ENCODE results near the gene MYH16.
"Not testable (repeated sequence)": the region's sequence is repeated elsewhere in the genome, so short reads cannot be mapped to it uniquely, and the experiment has no call there.

Gene MYH16

DNA sequence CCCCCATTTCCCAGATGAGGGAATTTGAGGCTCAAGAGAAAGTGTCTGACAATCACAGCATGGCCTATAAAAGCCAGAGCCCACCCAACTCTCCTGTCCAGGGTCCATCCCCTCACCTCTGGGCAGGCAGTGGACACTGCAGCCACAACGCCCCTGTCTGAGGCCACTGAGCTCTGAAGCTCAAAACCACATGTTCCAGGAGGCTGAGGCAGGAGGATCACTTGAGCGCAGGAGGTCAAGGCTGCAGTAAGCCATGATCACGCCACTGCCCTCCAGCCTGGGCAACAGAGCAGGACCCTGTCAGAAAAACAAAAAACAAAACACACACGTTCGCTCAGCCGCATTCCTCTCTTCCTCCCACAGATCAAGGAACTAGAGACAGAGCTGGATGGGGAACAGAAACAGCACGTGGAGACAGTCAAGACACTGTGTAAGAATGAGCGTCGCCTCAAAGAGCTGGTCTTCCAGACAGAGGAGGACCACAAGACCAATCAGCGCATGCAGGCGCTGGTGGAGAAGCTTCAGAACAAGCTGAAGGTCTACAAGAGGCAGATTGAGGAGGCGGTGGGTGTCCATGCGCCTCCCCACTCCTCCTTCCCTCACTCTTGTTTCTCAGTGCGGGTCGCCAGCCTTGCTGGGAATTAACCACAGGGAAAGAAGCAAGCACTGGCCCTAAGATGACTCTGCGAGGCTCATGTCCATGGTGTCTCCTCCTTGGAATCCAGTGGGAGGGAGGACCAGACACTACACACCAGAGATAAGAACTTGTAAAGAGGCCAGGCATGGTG is 33.0 kb downstream of the MYH16 start:
- no peak for DNase-seq (ENCODE audit: low read depth, low spot score)

DNA sequence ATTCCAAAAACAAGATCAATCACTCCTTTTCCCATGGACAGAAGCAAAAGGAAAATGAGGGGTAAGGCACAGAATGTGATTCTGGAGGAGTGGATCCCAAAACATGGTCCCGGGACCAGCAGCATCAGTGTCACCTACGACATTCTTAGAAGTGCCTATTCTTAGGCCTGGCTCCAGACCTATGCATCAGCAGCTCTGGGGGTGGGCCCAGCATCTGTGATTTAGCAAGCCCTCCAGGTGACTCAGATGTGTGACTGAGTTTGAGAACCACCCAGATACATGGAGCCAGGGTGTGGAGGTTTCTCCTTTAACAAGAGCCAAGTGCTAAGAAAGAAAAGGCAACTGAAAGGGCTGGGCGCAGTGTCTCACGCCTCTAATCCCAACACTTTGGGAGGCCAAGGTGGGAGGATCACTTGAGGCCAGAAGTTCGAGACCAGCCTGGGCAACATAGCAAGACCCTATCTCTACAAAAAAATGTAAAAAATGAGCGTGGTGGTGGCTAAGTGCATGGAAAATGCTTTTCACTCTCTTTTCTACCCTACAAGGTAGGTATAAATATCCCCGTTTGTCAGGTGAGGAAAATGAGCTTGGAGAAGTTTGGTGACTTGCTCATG is 35.9 kb downstream of the MYH16 start:
- no peak for DNase-seq (ENCODE audit: low read depth, low spot score)

DNA sequence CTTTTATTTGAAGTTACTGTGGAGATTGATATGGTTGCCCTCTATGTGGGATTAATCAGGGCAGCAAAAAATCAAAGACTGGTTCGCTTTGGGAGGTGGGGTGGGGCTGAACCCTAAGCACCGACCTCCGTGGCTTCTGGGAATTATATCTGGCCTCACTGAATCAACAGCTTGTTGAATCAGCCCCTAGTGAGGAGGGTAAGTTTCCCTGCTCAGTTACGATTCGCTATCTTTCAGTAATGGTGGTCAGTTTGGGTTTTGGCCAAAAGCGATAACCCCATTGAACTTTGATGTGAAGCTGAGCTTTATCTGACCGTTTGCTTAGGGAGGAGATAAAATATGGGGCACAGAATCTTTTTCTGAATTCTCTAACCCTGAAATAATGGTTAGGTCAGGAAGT is 36.5 kb downstream of the MYH16 start:
- DNase-seq (ENCODE audit: low read depth, low spot score) = no peak

DNA sequence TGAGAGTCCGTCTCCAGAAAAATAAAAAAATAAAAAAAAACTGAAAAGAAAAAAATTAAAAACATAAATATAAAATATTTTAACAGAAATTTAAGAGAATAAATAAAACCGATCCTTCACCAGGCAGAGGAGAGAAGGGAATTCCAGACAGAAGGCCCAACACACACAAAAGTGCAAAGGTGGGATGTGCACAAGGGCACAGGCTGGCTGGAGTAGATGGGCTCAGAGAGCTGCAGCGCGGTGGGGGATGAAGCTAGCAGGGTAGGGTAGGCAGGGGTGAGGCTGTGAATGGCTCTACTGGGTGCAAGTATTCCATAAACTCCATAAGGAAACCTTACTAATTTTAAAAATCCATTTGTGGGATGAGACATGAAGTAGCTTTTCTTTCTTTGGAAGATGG is 37.4 kb downstream of the MYH16 start:
- no peak for DNase-seq (ENCODE audit: low read depth, low spot score)

DNA sequence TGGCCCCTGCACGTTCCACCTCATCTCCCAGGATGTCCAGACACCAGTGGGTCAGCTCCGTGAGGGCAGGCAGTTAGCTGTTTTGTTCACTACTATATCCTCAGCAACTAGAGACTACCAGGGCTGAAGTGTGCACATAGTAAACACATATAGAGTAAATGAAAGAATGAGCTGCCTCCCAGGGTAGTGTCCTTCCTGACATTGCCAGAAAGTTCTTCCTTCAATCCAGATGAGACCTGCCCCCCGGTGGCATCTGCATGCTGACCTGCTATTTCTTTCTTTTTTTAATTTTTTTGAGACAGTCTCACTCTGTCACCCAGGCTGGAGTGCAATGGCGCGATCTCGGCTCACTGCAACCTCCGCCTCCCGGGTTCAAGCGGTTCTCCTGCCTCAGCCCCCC is 39.1 kb downstream of the MYH16 start:
- no peak for DNase-seq (ENCODE audit: low read depth, low spot score)

DNA sequence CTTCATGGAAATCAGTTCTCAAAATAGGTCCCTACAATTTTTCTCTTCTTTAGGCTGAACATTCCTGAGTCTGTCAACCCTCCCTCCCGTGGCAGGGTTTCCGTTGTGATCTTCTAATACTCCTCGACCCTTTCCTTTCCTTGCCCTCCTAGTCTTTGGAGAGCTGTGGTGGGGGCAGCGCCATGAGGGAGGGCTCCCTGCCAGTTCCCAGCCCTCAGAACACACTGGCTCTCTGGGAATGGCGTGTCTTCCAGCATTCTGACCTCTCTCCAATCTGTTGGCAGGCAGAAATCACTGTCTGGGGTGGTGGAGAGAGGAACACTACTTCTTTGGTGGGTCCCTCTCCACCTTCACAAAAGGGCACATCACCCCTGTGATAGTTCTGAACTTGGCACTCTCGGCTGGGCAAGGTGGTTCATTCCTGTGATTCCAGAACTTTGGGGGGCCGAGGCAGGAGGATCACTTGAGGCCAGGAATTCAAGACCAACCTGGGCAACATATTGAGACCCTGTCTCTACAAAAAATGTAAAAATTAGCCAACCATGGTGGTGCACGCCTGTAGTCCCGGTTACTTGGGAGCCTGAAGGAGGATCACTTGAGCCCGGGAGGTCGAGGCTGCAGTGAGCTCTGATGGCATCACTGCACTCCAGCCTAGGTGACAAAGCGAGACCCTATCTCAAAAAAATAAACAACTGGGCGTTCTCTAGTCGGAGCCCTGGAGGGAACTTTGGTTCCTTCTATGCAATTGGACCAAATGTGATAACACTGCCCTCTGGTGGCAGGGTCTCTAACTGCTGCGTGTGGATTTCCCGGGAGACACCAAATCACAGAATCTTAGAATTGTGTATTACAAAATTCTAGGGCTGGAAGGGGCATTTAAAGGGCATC is 39.9 kb downstream of the MYH16 start:
- peak; percentile 41 for DNase-seq (ENCODE audit: low read depth, low spot score)

DNA sequence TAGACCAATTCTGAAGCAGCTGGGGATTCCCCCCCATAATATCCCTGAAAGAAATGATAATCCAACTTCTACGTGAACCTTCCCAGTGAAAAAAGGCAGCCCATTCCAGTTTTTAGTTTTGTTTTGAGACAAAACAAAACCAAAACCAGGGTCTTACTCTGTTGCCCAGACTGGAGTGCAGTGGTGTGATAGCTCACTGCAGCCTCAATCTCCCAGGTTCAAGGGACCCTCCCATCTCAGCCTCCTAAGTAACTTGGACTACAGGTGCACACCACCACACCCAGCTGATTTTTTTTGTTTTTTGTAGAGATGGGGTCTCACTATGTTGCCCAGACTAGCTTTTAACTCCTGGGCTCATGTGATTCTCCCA is 40.5 kb downstream of the MYH16 start:
- no peak for DNase-seq (ENCODE audit: low read depth, low spot score)

DNA sequence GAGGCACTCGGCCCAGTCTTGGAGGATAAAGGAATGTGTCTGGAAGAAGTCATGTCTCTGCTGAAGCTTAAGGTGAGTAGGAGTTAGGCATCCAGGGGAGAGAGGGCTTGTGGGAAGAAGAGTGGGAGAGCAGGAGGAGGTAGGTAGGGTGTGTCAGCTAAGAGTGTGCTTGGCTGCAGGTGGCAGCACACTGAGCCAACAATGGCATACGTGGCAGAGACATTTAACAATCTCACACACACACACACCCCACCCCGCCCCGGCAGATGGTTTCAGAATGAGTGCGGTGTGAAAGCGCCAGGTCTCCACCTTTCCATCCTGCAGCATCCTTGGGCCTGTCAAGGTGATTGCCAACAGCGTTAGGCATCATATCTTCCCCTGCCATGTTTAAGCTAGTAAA is 41.9 kb downstream of the MYH16 start:
- DNase-seq (ENCODE audit: low read depth, low spot score) = no peak

DNA sequence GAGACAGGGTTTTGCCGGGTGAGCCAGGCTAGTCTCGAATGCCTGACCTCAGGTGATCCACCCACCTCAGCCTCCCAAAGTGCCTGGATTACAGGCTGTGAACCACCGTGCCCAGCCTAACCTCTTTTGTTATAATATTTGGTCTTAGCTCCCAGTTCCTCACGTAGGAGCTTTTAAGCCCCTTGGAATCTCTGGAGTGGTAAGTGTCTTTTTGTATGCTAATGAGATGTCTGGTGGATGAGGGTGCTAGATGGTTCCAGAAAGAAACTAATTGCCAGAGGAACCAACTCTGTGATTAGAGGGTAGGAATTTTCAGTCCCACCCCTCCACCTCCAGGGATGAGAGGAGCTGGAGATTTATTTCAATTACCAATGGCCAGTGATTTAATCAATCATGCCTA is 47.7 kb downstream of the MYH16 start:
- no peak for DNase-seq (ENCODE audit: low read depth, low spot score)

DNA sequence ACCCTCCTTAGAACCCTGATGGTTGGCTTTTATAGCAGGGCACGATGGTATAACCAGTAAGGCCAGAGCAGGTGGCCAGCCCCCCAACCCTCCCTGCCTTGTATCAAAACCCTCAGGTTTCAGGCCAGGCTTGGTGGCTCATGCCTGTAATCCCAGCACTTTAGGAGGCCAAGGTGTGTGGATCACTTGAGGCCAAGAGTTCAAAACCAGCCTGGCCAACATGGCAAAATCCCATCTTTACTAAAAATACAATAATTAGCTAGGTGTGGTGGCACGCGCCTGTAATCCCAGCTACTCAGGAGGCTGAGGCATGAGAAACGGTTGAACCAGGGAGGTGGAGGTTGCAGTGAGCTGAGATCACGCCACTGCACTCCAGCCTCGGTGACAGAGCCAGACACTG is 50.0 kb downstream of the MYH16 start:
- not testable (repeated sequence) for DNase-seq (ENCODE audit: low read depth, low spot score)

DNA sequence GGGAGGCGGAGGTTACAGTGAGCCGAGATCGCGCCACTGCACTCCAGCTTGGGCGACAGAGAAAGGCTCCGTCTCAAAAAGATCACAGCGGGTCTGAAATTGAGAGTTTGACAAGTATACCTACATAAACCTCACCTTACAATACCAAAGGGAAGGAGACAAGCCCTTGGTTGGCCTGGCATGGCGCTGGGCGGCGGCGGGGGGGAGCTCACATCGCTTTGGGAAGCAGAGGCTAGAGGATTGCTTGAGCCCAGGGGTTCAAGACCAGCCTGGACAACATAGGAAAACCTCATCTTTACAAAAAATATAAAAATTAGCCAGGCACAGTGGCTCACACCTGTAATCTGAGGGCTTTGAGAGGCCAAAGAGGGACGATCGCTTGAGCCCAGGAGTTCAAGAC is 51.9 kb downstream of the MYH16 start:
- DNase-seq (ENCODE audit: low read depth, low spot score) = no peak

DNA sequence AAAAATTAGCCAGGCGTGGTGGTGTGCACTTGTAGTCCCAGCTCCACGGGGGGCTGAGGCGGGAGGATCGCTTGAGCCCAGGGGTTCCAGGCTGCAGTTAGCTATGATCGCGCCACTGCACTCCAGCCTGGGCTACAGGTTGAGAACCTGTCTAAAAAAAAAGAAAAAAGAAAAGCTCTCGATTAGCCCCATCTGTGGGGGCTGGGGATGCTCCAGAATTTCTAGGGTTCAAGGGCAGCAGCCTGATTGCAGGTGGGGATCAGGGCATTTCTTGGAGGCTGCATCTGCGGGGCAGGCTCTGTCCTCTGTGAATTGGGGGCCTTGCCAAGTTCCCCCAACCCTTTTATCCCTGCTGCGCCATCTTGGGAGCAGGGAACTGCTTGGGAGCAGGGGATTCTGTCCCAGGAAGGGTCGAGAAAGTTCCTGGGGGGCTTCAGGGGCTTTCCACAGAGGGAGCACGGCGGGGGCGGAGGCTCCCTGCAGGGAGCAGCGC is 52.4 kb downstream of the MYH16 start:
- no peak for DNase-seq (ENCODE audit: low read depth, low spot score)

DNA sequence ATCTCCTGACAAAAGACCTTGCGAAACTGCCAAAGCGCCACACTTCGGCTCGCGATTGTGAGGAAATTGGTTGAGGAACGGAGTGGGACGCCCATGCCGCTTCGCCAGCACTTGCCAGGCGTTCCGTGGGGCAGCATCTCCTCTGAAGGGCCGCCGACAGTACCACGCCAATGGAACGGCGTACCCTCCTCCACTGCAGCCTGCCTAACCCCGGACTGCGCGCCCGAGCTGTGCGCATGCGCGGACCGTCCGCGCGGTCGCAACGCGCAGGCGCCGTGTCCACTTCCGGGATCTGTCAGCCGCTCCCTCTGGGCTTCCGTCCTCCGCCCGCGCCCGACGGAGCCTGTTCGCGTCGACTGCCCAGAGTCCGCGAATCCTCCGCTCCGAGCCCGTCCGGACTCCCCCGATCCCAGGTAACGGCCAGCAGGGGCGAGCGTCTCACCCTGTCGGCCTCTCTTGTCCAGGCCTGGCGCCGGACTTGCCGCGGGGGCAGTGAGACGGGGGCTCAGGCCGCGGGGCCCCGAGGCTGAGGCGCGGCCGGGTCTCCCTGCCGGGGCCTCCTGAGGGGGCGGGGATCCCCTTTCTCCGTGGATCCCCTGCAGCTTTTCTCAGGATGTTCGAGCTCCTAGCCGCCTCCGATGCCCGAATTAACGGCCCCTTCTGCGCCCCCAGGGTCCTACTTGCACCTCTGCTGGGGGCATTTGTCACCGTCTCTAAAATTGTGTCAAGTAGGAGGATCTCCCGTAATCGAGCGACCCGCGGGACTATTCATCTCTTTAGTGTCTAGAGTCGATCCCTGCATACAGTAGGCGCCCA is 53.2 kb downstream of the MYH16 start, which contains the start of gene ARPC1A:
TSS of gene ARPC1A (plus strand) at position 307 of the 816 bp plus-strand sequence. CDS start 7,456 bp downstream, outside the sequence.
- DNase-seq (ENCODE audit: low read depth, low spot score) = peak; percentile 76

DNA sequence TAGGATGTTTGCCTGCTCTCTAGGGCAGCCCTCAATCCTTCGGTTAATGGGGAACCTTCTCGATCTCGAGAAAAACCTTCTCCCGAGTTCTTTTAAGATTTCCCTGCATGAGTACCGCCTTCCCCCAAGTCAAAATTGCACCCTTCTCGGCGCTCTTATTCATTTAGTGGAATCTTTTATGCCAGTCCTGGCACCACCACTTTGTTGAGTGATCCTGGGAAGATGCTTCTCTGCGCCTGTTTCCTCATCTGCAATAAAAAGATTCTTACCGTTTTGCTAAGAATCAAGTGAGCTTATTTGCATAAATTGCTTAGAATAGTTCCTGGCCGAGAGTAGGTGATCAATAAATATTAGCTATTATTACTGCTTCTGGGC is 53.8 kb downstream of the MYH16 start:
- no peak for DNase-seq (ENCODE audit: low read depth, low spot score)

DNA sequence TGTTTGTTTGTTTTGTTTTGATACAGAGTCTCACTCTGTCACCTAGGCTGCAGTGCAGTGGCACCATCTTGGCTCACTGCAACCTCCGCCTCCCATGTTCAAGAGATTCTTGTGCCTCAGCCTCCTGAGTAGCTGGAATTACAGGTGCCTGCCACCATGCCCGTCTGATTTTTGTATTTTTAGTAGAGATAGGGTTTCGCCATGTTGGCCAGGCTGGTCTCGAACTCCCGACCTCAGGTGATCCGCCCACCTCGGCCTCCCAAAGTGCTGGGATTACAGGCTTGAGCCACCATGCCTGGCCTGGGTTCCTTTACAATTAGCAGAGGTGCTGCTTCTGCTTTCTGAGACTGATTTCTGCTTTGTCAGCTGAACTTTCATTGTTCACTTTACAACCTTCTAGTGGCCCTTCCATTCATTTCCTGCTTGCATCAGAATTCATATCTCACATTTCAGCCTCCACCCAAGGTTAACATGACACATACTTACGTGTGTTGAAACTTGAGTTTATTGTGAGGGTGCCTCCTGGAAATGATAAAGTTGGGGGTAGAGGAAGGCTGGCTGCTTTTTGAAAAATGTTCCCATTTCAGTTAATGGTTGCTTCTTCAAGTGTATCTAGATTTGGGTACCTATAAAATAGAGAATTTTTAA is 57.8 kb downstream of the MYH16 start:
- DNase-seq (ENCODE audit: low read depth, low spot score) = not testable (repeated sequence)

DNA sequence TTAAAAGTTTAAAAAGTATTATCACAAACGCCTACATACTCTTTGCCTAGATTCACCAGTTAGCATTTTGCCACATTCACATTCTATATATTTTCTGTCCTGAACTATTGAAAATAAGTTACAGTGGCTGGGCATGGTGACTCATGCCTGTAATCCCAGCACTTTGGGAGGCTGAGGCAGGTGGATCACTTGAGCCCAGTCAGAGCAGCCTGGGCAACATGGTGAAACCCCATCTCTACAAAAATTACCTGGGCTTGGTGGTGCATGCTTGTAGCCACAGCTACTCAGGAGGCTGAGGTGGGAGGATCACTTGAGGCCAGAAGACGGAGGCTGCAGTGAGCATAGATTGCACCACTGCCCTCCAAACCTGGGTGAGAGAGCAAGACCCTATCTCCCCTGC is 58.4 kb downstream of the MYH16 start:
- DNase-seq (ENCODE audit: low read depth, low spot score) = no peak

DNA sequence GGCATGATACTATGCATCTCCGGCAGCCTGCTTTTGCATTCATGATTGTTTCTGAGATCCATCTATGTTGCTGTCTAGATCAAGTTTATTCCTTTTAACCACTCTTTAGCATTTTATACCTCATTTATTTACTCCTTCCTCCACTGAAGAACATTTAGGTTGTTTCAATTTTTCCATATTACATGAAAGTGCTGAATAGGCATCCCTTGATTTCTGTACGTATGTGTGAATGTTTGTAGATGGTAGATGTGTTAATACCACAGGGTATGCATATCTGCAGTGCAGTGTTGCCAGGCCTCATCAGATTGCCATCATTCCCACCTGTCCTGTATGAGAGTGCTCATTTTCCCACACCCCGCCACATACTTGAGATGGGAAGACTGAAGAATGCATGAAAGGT is 67.0 kb downstream of the MYH16 start:
- DNase-seq (ENCODE audit: low read depth, low spot score) = no peak

DNA sequence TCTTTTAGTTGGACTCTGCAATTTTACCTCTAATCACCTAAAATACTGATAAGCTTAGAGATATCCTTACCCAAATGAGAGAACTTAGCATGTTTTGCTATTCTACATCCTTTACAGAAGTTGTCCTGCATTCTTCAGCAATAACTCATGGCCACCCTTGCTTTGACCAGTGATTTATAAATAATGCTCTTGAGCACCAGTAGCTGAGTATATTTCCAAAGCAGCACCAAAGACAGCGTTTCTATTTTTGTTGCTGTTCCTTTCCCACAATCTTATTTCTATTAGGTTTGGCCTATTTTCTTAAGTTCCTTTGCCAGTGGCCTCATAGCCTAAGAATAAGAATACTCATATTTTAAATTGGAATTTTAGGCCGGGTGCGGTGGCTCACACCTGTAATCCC is 68.0 kb downstream of the MYH16 start:
- no peak for DNase-seq (ENCODE audit: low read depth, low spot score)

DNA sequence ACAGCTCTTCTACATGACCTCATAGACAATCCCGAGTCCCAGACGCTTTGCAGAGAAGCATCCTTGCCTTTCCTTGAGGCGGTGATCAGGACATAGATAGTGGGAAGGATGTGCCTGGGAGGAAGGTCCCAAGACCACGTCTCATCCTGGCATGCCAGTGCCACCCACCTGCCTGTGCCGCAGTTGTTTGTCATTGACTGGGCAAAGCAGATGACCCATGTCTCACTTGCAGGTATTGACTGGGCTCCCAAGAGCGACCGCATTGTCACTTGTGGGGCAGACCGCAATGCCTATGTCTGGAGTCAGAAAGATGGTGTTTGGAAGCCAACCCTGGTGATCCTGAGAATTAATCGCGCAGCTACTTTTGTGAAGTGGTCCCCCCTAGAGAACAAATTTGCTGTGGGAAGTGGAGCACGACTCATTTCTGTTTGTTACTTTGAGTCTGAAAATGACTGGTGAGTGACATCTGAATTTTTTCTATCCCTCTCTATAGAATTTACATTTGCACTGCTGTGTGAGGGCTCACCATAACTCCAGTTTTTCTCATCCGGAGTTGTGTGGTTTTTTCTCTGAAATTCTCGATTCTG is 71.5 kb downstream of the MYH16 start:
- no peak for DNase-seq (ENCODE audit: low read depth, low spot score)

DNA sequence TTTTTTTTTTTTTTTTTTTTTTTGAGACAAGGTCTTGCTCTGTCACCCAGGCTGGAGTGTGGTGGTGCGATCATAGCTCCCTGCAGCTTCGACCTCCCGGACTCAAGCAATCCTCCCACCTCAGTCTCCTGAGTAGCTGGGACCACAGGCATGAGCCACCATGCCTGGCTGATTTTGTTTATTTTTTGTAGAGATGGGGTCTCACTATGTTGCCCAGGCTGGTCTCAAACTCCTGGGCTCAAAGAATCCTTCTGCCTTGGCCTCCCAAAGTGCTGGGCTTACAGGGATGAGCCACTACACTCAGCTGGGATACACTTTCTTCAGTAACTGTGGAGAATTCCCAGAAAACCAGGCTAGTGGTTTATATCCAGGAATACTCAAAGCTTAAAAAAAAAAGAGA is 78.0 kb downstream of the MYH16 start:
- not testable (repeated sequence) for DNase-seq (ENCODE audit: low read depth, low spot score)

DNA sequence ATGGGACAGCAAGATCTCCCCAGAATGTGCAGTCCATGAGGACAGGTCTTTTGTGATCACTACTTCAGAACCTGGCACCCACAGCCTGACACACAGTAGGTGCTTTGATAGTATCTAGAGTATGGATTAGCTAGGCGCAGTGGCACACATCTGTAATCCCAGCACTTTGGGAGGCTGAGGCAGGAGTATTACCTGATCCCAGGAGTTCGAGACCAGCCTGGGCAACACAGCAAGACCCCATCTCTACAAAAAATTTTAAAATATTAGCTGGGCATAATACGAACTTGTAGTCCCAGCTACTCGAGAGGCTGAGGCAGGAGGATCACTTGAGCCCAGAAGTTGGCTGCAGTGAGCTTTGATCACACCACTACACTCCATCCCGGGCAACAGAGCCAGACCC is 79.6 kb downstream of the MYH16 start:
- no peak for DNase-seq (ENCODE audit: low read depth, low spot score)
